NCI-H345 treated with DMSO at 0.1 percent for 48 hours (cell line): ENCODE results near the gene MROH7.
"Not testable (repeated sequence)": the region's sequence is repeated elsewhere in the genome, so short reads cannot be mapped to it uniquely, and the experiment has no call there.

Source experiments
- DNase-seq: peaks from one replicate; lab custom pipeline; 2025; ENCODE audit not compliant: unreplicated experiment; lab: John Stamatoyannopoulos, UW

MROH7 gene

GRCh38 chr1:54609301-54609921 lies 32.2 kb upstream of the MROH7 start:
- DNase-seq: no peak

GRCh38 chr1:54610048-54610447 lies 31.5 kb upstream of the MROH7 start:
- DNase-seq: no peak

GRCh38 chr1:54610601-54611580 lies 30.7 kb upstream of the MROH7 start:
- DNase-seq: no peak

GRCh38 chr1:54611621-54612020 lies 30.0 kb upstream of the MROH7 start:
- no peak for DNase-seq

GRCh38 chr1:54614024-54614423 lies 27.6 kb upstream of the MROH7 start:
- no peak for DNase-seq

- no peak for DNase-seq
These were observed 27.0 kb upstream of the MROH7 start for GRCh38 chr1:54614563-54614962.

GRCh38 chr1:54615531-54616279 lies 25.9 kb upstream of the MROH7 start:
- no peak for DNase-seq

GRCh38 chr1:54619749-54620148 lies 21.8 kb upstream of the MROH7 start:
- no peak for DNase-seq

- no peak for DNase-seq
These were observed 18.2 kb upstream of the MROH7 start, which contains the start of gene FAM151A for GRCh38 chr1:54623216-54624007. TSS of gene FAM151A (minus strand) at chr1:54623525. CDS start at chr1:54623395, 130 bp downstream.

GRCh38 chr1:54624466-54625464 lies 16.8 kb upstream of the MROH7 start:
- DNase-seq: peak; percentile 8

GRCh38 chr1:54627196-54627595 lies 14.4 kb upstream of the MROH7 start:
- no peak for DNase-seq

GRCh38 chr1:54635804-54636203 lies 5.8 kb upstream of the MROH7 start:
- not testable (repeated sequence) for DNase-seq

- not testable (repeated sequence) for DNase-seq
These were observed 4.8 kb upstream of the MROH7 start for GRCh38 chr1:54636461-54637446.

- DNase-seq: no peak
These were observed 1.2 kb upstream of the MROH7 start for GRCh38 chr1:54640361-54640760.

- no peak for DNase-seq
These were observed 2.1 kb downstream of the MROH7 start for GRCh38 chr1:54643736-54644135.

GRCh38 chr1:54645806-54646676 lies 4.5 kb downstream of the MROH7 start:
- no peak for DNase-seq
